ENCODE data around the gene MAGI2.

DNA sequence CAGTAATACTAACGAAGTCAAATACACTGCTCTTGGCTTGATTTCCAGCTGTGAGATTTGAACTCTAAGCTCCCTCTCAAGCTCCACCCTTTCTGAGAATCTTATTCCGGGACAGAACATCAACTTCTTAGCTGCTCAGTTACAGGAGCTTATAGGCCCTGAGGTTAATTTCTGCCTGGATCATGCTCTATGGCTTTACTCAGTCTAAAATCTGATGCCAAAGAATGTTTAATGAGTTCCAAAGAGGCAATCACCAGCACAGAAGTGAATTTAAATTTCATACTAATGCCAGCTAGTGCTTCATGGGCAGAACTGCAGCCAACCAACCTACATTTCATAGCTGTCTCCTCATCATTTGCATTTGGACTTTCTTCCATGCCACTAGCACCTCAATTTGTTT is 707.2 kb downstream of the MAGI2 start:
- TF ChIP-seq ELF1 (IDR thresholded peaks at IDR 0.05; ENCODE audit: borderline replicate concordance, low read depth) = no peak
- TF ChIP-seq, protein P1, sequence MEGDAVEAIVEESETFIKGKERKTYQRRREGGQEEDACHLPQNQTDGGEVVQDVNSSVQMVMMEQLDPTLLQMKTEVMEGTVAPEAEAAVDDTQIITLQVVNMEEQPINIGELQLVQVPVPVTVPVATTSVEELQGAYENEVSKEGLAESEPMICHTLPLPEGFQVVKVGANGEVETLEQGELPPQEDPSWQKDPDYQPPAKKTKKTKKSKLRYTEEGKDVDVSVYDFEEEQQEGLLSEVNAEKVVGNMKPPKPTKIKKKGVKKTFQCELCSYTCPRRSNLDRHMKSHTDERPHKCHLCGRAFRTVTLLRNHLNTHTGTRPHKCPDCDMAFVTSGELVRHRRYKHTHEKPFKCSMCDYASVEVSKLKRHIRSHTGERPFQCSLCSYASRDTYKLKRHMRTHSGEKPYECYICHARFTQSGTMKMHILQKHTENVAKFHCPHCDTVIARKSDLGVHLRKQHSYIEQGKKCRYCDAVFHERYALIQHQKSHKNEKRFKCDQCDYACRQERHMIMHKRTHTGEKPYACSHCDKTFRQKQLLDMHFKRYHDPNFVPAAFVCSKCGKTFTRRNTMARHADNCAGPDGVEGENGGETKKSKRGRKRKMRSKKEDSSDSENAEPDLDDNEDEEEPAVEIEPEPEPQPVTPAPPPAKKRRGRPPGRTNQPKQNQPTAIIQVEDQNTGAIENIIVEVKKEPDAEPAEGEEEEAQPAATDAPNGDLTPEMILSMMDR (IDR thresholded peaks at IDR 0.05 in 2 of 3, conservative IDR thresholded peaks at IDR 0.05 in 1 of 3; ENCODE audit: borderline replicate concordance in 1 of 3, insufficient read depth in 1 of 3, low read depth in 2 of 3, low read length in 2 of 3) = no peak
- TF ChIP-seq POLR2A (IDR thresholded peaks at IDR 0.05; ENCODE audit: borderline replicate concordance, extremely low read depth, insufficient read depth, insufficient read length) = no peak
- no peak for TF ChIP-seq ZFX (IDR thresholded peaks at IDR 0.05)
